Measurements from ENCODE around the gene DHCR24.
"Not testable (repeated sequence)": the region's sequence is repeated elsewhere in the genome, so short reads cannot be mapped to it uniquely, and the experiment has no call there.

The DHCR24 gene, protein sequence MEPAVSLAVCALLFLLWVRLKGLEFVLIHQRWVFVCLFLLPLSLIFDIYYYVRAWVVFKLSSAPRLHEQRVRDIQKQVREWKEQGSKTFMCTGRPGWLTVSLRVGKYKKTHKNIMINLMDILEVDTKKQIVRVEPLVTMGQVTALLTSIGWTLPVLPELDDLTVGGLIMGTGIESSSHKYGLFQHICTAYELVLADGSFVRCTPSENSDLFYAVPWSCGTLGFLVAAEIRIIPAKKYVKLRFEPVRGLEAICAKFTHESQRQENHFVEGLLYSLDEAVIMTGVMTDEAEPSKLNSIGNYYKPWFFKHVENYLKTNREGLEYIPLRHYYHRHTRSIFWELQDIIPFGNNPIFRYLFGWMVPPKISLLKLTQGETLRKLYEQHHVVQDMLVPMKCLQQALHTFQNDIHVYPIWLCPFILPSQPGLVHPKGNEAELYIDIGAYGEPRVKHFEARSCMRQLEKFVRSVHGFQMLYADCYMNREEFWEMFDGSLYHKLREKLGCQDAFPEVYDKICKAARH

GRCh38 chr1:54886724-54887664, at the start of gene DHCR24:
TSS of gene DHCR24 (minus strand) at chr1:54887195. CDS start at chr1:54887119, 76 bp downstream.
- DNase-seq = peak; percentile 72

DNA sequence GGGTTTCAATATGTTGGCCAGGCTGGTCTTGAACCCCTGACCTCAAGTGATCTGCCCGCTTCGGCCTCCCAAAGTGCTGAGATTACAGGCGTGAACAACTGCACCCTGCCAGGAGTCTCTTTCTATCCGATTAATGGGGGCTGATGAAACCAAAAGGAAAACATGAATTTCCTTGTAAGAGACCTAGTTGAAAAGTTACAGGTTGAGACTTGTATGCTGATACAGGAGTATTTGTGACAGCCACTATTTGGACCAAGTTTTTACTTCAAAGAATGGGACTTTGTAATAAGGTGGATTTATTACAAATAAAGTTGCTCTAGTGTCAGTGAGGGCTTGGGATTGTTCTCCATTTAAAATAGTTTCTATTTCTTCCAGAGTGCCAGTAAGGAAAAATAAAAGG, 49.8 kb upstream of the DHCR24 start:
- no peak for DNase-seq

- no peak for DNase-seq
These were observed 47.9 kb upstream of the DHCR24 start for GRCh38 chr1:54934869-54935268.

- not testable (repeated sequence) for DNase-seq
These were observed 47.1 kb upstream of the DHCR24 start for GRCh38 chr1:54934081-54934480.

DNA sequence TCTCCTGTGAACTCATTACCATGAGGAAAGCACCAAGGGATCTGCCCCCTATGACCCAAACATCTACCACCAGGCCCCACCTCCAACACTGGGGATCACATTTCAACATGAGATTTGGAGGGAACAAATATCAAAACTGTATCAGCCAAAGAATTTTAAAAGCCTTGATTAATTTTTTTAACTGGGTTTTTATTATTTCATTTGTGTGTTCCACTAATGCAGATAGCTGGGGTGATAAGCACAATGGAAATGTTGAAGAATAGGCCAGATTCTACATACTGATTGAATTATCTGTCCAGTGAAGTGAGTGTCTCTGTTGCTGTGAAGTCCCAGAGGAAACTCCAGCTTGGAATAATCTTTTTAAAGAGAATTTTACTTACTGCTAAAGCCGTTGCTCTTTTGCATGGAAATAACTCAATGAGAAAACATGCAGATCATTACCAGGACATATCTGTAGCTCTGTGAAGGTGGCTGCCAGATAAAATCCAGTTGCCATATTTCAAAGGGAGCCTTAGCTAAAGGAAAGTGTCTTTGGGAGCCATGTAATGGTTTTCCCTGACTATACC, 44.4 kb upstream of the DHCR24 start:
- no peak for DNase-seq

DNA sequence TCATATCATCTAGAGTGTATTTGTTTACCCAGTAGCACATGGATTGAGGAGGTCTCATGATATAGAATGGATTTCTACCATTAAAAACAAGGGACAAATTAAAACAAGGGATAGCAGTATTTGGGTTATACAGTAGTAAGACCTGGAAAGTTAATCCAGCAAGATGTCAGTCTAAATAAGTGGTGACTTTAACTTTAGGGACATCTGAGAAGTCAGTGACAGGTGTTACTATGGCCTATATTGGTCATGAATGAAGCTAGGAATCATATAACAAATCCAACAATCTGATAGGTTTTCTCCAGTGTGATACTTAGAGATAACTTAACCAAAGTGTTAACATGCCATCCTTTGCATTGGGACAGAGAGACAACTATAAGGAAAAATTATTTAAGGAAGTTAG, 42.7 kb upstream of the DHCR24 start:
- no peak for DNase-seq

- no peak for DNase-seq
These were observed 41.3 kb upstream of the DHCR24 start for GRCh38 chr1:54928327-54928726.

GRCh38 chr1:54927472-54928240, 40.7 kb upstream of the DHCR24 start:
- DNase-seq = no peak

DNA sequence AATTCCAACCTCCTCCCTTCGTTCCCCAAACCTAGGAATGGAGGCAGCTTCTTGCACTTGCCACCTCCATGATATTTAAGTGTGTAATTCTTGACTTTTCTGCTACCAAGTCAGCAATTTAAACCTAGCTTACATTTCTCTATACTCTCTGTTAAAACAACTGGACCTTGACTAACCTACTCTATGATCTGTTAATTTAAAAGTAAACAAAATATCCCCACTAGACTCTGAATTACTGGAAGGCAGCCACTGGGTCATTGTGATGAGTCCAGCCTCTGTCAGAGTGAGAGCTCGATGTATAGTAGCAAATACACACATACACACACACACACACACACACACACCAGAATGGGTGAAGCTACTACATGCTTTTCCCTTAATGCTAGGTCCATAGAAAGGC, 40.0 kb upstream of the DHCR24 start:
- no peak for DNase-seq

DNA sequence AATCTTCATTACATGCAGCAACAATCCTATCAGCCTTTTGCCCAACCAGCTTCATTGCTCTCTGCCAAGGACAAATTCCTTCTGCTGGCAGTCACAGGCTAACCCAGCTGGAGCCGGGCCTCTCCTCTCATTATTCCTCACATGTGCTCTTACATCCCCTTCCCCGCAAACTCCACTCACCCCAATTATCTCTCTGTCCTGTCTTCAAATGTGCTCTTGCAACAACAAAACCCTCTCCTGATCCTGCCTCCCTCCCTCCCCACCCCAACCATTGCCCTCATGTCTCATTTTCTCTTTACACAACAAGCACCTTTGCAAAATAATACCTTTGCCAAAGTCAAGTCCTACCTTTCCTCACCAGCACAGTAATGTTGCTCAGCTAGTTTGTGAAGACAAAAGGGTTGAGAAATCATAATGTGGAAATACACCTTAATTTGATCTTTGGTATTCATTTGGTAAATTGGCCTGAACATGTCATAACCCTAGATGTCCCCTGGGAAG, 36.0 kb upstream of the DHCR24 start:
- no peak for DNase-seq

DNA sequence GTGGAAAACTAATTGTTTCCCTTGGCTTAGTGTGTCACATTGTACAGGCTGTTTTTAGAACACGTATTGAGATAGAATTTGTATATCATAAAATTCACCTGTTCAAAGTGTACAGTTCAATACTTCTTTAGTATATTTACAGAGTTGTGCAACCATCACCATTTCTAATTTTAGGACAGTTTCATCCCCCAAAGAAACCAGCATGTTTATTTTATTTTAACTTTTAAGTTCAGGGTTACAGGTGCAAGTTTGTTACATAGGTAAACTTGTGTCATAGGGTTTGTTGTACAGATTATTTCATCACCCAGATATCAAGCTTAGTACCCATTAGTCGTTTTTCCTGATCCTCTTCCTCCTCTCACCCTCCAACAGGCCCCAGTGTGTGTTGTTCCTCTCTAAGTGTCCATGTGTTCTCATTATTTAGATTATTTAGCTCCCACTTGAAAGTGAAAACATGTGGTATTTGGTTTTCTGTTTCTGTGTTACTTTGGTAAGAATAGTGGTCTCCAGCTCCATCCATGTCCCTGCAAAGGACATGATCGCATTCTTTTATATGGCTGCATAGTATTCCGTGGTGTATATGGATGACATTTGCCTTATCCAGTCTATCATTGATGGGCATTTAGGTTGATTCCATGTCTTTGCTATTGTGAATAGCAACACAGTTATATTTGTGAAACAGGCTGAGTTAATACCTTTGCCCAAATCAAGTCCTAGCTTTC, 35.2 kb upstream of the DHCR24 start:
- no peak for DNase-seq

DNA sequence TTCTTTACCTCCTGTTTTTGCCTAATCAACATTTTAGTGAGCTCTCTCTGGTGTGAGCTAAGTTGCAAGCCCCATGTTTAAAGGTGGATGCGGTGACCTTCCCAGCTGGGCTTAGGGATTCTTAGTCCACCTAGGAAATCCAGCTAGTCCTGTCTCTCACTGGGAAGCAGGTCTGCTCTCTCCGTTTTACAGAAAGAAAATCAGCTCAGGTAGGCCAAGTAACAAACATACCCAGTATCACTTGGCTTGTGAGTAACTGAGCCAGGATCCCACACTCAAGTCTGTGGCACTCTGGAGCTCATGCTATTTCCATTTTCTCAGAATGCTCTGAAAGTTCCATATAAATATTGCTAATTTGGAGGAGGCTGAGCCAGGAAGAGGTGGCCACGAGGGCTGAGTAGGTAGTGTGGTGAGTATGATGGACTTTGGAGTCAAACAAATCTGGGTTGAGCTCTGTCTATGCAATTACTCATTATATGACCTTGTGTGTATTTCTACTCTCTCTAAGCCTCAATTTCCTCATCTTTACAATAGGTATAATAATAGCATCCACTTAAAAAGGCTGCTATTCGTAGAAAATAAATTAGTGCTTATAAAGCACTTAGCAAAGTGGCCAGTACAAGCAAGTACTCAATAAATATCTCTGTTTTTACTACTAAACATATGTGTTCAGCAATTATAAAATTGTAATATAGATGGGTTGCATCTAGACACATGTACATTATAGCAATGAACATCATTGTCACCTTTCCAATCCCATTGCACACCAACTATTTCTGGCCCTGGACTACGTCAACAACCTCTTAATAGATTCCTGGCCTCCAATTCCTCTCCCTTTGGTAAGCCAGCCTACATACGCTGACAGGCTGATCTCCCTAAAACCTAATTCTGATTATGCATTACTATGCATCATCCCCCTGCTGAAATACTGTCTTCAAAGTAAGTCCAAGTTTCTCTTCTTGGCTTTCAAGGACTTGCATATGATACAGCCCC, 32.7 kb upstream of the DHCR24 start:
- DNase-seq = no peak

DNA sequence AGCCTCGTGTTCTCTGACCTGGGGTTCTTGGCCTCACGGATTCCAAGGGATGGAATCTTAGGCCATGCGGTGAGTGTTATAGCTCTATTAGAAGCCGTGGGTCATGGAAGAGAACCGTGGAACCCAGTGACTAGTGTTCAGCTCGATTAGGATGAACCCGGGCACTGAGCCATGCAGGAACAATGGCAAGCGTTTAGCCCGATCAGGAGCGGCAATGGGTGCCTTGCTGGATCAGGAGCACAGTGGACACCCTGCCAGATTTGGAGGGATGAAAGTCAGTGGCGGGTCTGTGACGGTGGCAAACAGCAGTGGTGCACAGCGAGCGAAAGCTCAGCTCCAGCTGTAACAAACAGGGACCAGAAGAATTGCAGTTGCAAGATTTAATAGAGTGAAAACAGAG, 24.1 kb upstream of the DHCR24 start:
- not testable (repeated sequence) for DNase-seq

DNA sequence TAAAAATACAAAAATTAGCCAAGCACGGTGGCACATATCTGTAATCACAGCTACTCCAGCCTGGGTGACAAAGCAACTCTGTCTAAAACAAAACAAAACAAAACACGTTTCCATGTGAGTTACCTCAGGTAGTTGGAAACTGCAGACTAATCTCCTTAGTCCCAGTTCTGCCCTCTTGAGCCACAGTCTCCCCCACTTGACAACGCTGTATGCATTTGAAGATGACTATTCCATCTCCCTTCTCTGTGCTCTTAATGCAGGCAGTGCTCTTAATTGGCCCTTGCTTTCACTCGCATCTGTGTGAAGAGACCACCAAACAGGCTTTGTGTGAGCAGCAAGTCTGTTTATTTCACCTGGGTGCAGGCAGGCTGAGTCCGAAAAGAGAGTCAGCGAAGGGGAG, 19.6 kb upstream of the DHCR24 start:
- DNase-seq = no peak

DNA sequence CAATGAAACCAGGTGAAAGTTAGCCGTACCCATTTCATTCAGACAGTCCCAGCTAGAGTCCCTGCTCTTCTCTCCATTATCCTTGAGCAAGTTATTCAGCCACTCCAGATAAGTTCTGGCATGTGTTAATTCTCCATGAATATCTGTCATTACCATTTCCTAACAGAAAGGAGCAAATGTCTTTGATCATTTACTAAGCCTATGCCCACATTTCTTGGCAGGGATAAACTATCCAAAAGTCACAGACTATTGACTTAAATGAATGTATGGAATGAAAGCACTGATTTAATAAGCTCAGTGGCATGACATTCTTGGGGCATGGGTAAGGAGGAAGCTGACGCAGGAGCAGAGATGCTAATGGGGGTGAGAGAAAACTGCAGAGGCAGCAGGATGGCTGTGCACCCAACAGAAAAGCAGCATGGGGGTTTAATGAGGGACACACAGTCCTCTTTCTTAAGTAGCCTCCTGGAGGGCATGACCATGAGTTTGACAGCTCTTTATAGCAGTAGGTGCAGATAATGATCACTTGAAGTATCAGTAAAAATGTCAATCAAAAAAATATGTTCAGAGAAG, 17.6 kb upstream of the DHCR24 start:
- DNase-seq = no peak

GRCh38 chr1:54894271-54894670, 7.3 kb upstream of the DHCR24 start:
- no peak for DNase-seq

- no peak for DNase-seq
These were observed 5.6 kb upstream of the DHCR24 start for GRCh38 chr1:54892586-54892985.

DNA sequence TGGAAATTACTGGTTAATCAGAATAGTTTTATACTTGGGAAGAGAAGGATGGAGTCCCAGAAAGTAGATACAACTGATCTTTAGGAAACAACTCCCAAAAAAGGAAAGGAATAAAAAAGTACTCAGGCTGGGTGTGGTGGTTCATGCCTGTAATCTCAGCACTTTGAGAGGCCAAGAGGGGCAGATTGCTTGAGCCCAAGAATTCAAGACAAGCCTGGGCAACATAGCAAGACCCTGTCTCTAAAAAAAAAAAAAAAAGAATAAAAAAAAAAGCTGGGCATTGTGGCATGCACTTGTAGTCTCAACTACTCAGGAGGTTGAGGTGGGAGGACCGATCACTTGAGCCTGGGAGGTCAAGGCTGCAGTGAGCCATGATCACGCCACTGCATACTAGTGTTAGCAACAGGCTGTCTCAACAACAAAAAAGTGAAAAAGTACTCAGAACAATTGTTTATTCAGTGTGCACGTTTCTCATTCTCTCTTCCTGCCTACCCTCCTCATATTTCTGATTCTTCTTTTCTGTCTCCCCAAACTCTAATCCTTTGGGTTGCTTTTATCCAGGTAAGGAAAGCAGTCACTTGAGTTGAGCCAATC, 2.2 kb upstream of the DHCR24 start:
- no peak for DNase-seq

GRCh38 chr1:54888080-54888733, 1.2 kb upstream of the DHCR24 start:
- DNase-seq = no peak

Data from CD4-positive, alpha-beta T cell treated with Interleukin-17A for 1 hour (primary cell).